Activated CD4-positive, CD25-positive, alpha-beta regulatory T cell treated with anti-CD3 and anti-CD28 coated beads, Interleukin-2, amount 50 U/mL, for 16 hours (primary cell): ENCODE results near the gene PLAA.
A peak's percentile ranks its signal among the peaks of the same experiment; 100 is the strongest.

Source experiments
- DNase-seq: peaks from one replicate; pipeline ENCODE4 v3.0.0-alpha.2; 2020; ENCODE audit warnings: low read depth, low spot score

PLAA gene

DNA sequence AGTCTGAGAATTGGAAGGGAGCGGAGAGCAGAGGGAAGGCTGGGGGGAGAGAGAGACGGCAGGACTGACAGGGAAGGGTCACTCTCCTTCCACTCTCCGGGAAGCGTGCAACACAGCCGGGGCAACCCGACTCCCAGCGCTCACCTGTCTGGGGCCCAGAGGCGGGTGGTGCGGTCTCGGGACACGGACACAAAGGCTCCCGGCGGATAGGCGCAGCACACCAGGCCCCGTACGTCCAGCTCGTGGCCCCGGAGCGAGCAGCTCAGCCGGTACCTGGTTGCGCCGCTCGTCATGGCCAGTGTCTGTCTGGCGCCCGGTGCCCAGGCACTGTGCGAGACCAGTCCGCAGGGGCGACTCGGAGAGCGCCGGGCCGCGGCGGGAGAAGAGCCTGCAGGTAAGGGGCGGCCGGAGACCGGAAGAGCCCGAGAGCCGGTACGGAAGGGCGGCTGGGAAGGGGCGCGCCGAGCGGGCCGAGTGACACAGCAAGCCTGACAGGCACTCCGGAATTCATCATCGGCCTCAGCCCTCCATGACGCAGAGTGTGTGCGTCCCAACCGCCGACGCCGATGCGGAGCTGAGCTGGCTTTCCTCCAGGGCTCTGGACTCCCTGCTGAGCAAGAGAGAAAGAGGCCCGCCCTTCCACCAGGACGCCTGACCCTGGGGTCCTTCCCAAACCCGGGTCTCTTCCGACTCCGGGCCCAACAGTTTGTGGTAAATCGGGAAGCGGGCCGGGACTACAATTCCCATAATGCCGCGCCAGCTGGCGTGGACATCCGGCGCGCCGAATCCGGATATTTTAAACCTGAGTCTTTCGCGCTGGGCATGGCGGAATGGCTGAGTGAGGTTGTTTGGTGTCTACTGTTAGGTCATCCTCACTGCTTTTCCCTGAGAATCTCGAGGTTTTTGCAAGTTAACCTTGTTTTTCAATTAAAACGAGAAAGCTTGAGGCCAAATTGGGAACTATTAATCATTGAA, at the start of gene PLAA:
PLAA (minus strand) TSS at position 490 of the 975 bp plus-strand sequence; CDS start at position 293, 197 bp downstream.
- DNase-seq: peak; percentile 74

DNA sequence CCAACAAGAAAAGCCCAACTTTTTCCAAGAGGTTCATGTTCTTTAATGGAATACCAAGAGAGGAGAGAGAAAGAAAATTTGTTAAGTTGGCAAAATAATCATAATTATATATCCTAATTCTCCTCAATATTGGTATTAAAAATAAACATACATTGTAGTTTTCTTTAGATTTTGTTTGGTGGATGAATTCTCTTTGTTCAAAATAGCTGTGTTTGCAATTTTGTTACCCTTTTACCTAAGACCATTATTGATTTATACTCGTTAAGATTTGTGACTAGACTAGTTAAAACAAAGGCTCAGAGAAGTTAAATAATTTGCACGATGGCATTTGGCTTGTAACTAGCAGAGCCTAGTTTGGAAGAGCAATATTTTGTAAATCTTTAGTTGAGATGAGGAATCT, 48.8 kb upstream of the PLAA start:
- no peak for DNase-seq

- DNase-seq: no peak
These were observed 36.3 kb upstream of the PLAA start for GRCh38 chr9:26983340-26983739.

DNA sequence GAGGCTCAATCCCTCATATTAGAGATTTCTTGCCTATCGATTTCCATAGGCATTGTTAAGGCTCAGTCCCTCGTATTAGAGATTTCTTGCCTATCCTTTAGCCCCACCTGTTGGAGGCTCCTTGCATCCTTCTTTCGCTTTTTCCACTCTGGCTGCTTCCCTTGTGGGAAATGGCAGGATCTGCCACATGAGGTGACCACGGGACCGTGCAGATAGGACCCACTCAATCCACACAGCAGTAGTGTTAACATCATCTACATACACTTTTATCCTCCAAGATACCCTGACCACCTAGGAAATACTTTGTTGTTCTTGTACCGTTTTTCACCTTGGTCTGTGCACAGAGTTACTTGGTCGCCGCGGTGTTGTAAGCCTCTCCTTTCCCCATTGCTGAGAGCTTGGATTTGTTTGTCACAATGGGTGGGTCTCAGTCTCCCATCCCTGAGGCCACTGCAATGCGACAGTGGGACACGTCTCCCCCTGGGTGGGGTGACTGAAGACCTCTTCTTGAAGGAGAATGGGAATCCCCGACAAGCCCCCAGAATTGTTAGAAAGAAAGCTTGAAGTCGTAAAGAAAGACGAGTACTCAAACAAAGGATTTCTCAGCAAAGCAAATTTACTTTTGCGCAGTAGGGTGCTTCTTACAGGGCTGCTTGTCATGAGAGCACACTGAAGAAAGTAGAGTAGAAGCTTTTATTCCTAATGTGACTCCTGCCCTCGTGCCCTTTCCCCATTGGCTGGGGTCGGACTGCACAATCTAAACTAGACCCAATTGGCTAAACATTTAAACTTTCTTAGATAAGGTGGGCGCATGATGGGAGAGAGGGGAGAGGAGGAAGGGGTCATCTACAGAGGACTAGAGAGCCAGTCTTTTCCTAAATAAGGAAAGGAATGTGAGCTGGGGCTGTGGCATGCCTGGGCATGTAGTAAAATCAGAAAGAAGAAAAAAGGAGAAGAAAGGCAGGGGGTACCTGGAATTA, 29.0 kb upstream of the PLAA start:
- DNase-seq: no peak

GRCh38 chr9:26974927-26975326, 27.9 kb upstream of the PLAA start:
- DNase-seq: no peak

DNA sequence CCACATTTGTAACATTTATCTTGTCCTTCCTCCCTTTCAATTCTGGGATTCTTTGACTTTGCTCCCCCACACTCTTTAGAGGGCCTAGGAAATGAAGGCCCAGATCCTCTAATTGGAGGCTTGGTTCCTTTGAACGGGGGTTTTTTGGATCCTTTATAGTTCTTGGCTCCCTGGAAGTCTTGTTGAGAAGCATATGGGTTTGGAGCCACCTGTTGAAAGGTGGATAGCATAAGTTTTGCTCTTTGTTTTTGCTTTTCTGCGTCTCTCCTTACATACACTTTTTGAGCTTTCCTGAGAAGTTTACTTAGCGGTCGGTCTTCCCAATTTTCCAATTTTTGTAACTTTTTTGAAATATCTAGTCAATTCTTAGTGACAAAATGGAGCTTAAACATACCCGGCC, 26.9 kb upstream of the PLAA start:
- DNase-seq: no peak

- DNase-seq: no peak
These were observed 24.7 kb upstream of the PLAA start for GRCh38 chr9:26971721-26972120.

GRCh38 chr9:26956860-26957233, 9.8 kb upstream of the PLAA start:
- no peak for DNase-seq

DNA sequence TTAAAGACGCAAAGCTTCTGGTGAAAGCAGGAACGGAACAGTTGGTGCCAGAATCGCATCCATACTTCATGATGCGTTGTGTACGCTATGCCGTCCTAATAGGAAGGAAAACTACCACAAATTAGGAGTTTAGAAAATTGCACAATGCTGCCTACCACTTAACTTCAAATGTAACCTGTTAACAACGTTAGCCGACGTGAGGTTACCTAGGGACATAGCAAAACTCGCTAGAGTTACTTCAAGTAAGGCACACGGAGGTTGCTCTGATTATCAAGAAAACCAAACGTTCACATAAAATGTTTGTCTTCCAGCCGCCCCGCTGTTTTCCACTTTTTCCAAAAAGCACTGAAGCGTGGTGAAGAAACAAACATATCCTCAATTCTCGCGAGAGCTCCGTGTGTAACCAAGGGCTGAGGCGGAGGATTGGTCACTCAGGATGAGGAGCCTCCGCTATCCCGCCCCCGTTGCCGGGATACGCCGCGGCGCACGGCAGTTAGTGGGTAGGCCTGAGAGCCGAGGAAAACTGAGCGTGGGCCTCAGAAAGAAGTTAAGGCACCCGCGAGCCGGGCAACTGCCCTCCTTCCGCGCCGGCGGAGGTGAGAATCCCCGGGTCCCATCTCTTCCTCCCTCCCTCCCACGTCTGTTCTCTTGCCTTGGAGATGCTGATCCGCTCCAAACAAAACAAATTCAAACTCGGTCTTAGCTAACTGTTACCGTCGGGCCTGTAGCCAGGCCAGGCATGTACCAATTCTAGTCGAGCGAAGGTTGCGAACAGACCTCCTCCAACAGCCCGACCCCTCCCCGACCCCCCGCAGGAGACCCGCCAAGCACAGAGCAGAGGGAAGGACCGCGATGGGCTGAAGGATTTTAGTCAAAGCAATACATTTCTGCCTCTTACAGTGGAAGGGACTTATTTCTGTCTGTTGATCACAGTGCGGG, 9.1 kb upstream of the PLAA start, which contains the start of gene IFT74:
IFT74 (plus strand) TSS at position 492 of the 939 bp plus-strand sequence. CDS start 5,556 bp downstream, outside the sequence.
- peak; percentile 83 for DNase-seq

GRCh38 chr9:26955222-26955903, 8.3 kb upstream of the PLAA start:
- DNase-seq: no peak

DNA sequence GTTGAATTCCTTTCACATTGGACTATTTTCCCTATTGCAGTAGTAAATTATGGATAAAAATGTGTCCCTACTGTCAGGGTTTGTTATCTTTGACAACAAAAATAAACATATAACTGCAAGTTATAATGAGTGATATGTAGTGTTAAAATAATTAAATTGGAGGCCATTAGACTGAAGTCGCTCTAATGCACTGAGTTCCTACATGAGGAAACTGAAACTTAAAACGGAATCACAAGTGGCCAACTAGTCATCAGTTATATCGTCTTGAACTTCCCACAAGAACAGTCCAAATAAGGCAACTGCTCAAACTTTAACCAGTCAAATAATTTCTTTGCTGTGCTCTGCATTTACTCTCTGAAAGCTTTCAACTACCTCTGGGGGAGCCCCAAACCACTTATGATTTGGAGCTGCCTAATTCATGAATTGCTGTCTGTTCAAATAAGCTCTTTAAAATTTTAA, 7.0 kb upstream of the PLAA start:
- no peak for DNase-seq

- no peak for DNase-seq
These were observed 4.8 kb upstream of the PLAA start for GRCh38 chr9:26951794-26952193.

DNA sequence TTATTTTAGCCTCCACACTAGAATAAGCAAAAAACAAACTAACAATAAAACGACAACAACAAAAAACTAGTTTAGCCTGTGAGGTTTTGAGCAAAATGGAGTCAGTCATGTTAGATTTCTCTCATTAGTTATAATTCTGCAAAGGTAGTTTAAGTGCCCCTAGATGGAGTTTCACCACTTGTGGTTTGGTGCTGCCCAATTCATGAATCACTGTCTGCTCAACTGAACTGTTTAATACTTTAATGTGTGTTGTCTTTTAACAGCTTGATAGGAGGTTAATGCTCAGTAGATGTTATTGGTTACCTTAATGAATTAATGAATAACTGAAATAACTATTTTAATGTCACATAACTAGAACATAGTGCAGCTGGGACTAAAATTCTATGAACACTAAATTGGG, 3.5 kb upstream of the PLAA start:
- no peak for DNase-seq

- no peak for DNase-seq
These were observed 2.6 kb upstream of the PLAA start for GRCh38 chr9:26949637-26950069.

- no peak for DNase-seq
These were observed 694 bp upstream of the PLAA start for GRCh38 chr9:26947736-26948135.

DNA sequence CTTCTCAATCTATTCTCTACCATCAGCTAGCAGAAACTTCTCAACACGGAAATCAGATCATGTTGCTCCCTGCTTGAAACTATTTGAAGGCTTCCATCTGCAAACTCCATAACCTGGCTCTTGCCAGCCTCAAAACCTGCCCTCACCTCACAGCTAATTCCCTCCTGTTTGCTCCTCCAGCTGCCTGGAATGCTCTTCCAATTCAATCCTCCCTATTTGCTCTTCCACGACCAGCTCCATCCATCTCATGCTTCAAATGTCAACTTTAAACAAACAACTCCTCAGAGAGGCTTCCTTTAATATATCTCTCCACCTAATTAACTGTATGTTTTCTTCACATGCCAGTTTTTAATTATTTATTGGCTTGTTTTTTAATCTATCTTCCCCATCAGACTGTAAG, 1.5 kb downstream of the PLAA start:
- no peak for DNase-seq

DNA sequence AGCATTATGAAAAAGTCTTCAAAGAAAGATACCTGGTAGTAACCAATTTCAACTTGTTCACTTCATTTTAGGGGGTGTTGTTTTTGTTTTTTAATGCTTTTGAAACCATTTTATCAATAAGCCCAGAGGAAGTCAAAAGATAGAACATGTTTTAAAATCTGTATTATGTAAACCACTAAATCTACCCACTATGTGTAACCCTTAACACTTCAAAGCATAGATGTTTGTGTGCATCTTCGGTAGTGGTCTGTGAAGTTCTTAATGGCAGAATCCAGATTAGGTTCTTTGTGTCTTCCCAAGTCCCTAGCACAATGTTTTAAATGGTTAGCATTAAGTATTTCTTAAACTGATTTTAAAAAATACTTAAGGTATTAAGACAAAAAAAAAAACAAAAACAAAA, 6.3 kb downstream of the PLAA start:
- no peak for DNase-seq

DNA sequence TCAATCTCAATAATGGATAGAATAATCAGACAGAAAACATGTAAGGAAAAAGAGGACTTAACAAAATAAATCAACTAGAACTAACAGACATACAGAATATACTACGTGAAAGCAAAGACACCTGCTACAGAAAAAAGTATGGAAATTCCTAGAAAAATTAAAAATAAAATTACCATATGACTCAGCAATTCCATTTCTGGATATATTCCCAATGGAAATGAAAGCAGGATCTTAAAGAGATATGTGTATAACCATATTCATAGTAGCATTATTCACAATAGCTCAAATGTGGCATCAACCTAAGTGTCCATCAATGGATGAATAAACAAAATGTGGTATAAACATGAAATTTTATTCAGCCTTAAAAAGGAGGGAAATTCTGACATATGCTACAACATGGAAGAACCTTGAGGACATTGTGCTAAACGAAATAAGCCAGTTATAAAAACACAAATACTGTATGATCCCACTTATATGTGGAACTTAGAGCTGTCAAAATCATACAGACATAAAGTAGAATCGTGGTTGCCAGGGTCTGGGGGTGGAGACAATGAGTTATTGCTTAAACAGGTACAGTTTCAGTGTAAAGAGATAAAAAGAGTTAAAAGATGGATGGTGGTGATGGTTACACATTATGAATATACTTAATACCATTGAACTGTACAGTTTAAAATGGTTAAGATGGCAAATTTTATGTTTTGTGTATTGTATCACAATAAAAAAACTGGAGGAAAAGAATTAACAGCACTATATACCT, 6.9 kb downstream of the PLAA start:
- no peak for DNase-seq

- DNase-seq: no peak
These were observed 9.1 kb downstream of the PLAA start for GRCh38 chr9:26937816-26938371.
